NCI-H2107 treated with DMSO at 0.1 percent for 48 hours (cell line): ENCODE results near the gene TNRC6B.
"Not testable (repeated sequence)": the region's sequence is repeated elsewhere in the genome, so short reads cannot be mapped to it uniquely, and the experiment has no call there.

Experiments
- DNase-seq: peaks from one replicate; lab custom pipeline; 2025; ENCODE audit not compliant: unreplicated experiment; lab: John Stamatoyannopoulos, UW

Gene TNRC6B

DNA sequence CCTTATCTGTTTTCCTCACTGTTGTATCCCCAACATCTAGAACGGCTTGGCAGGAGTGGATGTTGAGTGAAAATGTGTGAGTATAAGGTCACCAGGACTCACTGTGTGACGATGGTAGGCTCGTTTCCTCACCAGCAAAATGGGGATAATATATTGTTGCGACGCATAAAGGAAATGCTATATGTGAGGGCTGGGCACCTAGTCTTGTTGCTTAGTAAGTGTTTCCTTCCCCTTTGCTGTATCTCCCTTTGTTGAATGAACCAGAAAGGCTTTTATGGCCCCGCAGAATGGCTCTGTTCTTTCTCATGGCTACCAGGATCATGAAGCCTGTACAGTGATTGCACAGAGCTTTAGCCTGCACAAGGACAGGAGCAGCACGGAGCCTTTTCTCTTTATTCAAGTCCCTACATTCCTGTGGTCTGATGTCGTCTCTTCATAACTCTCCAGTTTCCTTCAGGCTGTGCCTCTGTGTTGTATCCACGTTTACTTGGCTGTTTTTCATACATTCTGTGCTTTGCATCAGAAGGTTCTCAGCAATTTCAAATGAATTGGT, 5.4 kb downstream of the TNRC6B start:
- DNase-seq = no peak

DNA sequence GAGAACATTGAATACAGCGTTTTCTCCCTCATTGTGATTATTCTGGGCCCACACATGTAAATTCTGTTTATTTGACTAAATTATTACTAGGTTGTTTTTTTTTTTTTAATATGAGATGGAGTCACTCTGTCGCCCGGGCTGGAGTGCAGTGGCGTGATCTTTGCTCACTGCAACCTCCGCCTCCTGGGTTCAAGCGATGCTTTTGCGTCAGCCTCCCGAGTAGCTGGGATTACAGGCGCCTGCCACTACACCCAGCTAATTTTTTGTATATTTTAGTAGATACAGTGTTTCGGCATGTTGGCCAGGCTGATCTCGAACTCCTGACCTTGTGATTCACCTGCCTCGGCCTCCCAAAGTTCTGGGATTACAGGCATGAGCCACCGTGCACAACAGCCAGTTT, 5.9 kb downstream of the TNRC6B start:
- DNase-seq = not testable (repeated sequence)

DNA sequence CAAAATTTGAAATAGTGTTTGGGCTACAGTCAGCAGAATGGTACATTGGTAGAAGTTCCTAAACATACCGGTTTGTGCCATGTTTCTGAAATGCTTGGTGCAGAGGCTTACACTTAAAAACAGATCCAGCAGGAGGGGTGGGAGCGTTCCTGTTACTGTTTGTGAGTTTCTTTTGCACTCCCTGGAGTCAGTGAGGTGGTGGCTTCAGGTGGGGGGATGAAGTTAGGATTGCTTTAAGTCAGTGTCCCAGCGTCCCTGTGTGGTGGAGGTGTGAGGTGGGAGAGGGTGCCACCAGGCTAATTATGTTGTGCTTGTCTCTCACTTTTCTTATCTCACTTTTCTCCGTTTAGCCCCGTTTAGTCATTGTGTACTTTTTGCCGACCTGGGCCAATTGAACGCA, 9.7 kb downstream of the TNRC6B start:
- DNase-seq = no peak

DNA sequence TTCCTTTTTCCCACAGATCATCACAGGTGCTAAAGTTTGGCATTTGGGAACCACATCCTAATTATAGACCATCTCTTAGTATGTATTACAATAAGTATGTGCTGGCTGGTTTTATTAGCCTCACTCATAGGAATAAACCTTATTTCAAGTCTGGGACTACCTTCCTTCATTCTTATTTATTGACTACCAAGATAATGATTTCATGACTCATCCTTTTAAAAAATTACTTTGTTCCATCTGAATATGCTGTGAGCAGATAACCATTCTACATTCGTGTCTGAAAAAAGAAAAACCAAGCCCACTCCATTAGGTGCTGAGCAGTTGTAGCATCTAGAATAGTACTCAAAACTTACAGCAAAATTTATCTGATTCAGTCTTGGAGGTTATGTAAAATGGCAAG, 12.3 kb downstream of the TNRC6B start:
- DNase-seq = no peak

DNA sequence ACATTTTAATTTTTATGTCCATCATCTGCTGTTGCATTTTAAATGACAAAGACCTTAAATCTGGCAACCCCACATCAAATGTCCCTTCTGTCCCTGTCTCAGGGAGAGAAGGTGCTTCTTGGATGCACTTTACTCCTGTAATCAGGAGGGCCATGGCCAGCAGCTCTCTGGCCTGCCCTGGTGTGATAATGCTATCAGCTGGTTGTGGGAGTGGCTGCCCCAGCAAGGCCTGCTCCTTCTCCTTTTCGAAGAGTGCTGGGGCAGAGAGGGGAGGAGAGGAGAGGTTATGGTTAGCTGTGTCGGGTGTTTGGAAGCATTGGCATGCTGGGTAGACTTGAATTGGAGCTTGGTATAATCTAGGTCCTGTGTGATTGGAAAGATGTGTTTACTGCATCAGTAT, 12.8 kb downstream of the TNRC6B start:
- no peak for DNase-seq

DNA sequence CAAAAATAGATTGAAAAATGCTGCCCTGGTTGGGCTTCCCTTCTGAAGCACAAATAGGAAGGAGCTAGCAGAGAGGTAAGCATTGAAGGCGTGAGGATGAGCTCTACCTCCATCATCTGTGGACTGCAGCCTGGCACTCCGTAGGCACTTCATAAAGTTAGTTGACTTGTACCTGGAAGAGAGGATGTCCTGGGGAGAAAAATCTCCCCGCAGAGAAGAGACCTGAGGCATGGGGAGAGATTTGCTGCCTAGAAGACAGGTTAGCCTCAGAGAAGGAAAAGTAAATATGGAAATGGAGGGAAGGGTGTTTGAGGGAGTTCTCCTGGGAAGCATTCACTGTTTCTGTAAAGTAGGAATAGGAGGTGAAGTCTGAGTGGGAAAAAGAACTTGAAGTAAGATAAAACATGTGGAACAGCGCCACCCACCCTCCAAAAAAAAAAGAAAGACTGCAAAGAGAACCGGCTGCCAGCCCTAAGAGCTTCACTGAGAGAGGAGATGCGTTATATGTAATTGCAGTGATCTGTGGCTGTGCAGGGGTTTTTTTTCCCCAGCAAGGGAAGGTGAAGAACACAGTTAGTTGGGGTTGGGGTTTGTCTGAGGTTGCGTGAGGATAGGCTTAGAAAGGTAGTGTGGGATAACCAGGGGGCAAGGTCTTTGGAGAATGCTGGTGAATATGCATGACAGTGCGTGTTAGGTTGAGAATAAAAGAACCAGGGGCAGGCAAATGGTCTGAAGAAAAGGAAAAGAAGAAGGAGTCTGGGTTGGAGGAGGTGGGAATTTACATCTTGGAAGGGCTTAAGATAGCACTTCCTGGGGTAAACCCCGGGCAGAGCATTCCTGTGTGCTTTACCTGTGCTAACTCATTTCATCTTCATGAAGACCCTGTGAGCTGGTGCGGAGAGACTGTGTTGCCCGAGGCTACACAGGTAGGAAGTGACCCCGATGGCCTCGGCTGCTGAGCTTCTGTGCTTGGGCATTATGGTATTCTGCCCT, 16.0 kb downstream of the TNRC6B start:
- peak; percentile 14 for DNase-seq

DNA sequence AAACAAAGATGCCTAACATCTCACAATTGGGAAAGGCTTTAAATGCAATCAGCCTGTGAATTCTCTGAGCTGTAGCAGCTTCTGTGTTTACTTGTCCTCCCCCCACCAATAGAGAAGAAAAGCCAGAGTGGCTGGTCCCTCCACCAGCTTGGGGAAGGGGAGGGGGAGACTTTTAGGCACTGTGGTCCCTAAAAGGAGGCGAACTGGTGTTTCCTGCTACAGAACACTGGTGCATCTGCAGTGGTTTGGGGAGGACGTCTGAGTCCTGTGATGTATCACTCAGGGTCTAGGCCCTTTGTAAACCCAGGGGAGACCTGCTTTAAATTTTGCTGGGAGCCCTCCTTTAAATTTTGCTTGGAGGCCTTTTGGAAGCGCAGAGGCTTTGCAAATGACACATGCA, 16.9 kb downstream of the TNRC6B start:
- DNase-seq = no peak

DNA sequence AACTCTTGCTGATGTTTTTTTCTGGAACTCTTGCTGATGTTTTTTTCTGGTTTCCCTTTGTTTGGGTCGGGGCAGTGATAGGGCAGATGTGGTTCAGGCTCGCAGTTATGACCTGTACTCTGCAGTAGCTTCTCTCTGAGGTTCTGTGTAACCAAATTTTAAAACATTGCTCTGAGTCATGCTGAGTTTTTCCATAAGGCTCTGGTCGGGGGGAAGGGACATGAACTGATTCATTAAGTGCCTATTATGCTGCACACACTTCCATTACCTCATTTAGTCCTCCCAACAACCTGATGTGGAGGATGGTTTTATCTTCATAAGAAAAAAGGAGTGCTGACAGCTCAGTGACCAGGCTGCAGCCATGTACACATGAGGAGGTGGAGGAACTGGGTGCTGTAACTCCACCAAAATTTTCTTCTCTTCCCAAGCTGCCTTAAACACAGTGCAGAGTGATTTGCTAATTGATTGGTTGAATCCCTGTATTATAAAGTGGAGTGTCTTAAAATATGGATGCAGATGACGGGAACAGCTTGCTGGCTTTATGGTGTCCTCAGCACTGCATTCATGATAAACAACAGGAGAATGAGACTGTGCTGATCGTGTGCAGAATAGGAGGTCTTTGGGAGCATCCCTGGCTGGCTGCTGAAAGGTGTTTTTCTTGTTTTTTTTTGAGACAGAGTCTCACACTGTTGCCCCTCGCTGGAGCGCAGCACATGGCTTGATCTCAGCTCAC, 19.1 kb downstream of the TNRC6B start:
- DNase-seq = no peak

DNA sequence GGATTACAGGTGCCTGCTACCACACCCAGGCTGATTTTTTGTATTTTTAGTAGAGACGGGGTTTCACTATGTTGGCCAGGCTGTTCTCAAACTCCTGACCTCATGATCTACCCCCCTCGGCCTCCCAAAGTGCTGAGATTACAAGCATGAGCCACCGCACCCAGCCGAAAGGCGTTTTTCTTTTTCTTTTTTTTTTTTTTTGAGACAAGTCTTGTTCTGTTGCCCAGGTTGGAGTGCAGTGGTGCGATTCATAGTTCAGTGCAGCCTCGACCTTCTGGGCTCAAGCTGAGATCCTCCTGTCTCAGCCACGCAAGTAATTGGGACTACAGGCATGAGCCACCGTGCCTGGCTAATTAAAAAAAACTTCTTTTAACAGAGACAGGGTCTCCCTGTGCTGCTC, 19.7 kb downstream of the TNRC6B start:
- DNase-seq = not testable (repeated sequence)

DNA sequence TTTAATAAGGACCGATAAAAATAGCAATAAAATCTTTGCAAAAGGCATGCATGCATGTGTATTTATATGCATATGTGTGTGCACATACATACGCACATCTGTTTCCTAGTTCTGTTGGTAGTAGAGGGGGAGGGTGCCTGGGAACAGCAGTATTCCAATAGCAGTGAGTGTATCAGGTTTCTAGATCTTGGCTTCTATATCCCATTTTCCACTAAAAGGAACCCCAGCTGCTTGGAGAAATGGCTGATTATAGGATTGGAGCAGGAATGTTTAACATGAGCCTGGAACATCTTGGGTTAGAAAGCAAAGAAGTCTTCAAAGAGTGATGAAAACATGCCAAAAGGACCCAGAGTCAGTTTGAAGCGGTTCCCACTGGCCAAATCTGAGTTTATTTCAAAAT, 21.0 kb downstream of the TNRC6B start:
- no peak for DNase-seq

DNA sequence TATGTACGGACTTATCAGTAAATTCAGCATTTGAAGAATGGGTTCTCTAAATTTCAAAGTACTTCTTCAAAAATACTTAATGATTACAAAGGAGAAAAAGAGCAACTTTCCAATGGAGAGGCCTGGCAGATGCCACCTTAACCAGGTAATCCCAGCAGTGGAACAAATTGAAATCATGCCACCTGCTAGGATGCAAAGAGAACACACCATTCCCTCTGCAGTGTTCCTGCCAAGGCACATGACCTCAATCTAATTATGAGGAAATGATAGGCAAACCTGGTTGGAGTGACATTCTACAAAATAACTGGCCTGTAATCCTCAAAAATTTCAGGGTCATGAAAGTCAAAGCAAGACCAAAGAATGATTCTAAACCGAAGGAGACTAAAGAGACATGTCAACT, 21.5 kb downstream of the TNRC6B start:
- DNase-seq = no peak

DNA sequence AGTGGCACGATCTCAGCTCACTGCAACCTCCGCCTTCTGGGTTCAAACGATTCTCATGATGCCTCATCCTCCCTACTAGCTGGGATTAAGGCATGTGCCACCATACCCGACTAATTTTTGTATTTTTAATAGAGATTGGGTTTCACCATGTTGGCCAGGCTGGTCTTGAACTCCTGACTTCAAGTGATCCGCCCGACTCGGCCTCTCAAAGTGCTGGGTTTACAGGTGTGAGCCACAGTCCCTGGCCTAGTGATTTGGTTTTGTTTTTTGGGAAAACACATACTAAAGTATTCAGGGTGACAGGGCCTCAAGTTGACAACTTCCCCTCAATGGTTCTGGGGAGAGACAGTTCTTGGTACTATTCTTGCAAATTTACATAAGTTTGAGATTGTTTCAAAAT, 22.1 kb downstream of the TNRC6B start:
- DNase-seq = no peak

DNA sequence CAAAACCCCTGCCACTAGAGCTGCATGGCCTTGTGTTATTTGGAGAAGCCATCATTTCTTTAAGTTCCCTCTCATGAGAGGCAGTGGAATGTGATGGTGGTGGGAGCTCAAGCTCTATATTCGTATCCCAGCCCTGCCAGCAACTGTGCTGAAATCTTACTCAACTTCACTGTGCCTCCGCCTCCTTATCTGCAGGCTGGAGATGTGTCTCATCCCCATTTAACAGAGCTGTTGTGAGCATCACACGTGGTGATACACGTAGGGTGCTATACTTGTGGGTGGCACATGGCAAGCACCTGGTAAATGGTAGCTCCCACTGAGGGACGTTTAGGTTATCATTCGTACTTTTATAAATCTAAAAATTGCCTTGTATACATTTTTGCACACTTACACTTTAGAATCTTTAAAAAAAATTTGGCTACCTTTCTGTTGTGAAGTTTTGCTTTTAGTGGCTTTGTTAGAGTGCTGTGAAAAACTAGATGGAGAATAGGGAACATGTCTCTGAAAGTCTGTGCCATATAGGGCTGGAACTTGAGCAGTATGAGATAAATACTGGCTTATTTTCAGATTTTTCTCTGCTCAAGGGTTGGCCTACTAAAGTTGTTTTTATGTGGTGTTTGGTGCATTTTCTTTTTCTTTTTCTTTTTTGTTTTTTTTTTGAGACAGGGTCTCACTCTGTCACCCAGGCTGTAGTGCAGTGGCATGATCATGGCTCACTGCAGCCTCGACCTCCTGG, 23.2 kb downstream of the TNRC6B start:
- no peak for DNase-seq

DNA sequence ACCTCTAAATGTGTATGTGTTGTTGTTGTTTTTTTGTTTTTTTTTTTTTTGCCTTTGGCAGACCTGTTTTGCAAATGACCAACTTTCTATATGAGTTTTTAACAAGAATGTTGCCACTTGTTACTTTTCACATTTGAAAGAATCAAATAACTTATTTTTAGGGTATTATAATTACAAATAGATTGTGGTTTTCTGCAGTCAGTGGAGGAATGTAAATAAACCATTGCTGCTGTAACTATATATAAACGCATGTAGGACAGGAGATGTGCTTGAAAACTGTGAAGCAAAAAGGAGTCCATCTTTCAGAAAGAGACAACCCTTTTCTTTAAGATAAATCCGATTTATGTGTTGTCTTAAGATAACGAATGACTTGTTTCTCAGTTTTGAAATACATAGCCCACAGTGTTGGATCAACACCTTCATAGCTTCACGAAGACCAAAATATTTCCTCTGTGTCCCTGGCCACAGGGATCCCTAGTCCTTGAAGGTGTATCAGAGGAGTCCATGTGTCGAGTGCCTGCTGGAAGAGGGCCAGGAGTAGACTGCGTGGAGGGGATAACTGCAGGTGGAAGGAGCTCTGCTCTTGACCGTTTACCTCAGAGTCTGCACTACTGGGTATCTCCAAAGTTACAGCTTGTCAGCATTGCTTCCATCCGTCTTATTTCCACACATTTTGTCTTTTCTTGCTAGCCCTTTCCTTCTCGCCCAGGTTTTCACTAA, 24.7 kb downstream of the TNRC6B start:
- DNase-seq = peak; percentile 9

DNA sequence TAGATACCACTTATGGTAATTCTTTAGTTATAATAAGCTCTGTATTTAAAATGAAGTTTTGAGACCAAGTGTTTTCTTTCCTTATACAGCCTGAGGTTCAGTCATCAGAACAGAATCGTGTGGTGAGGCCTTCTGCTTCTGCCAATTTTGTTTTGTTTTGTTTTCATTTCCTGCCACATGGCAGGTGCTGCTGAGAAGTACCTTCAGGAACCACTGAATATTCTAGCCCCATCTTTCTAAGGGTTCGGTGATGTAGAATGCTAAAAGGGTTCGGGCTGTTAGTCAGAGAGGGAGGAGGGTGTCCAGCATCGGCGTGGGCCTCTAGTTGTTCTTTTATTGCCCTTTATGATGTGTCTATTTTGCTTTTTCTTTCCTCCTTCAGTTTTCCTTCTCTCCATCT, 25.8 kb downstream of the TNRC6B start:
- peak; percentile 66 for DNase-seq

DNA sequence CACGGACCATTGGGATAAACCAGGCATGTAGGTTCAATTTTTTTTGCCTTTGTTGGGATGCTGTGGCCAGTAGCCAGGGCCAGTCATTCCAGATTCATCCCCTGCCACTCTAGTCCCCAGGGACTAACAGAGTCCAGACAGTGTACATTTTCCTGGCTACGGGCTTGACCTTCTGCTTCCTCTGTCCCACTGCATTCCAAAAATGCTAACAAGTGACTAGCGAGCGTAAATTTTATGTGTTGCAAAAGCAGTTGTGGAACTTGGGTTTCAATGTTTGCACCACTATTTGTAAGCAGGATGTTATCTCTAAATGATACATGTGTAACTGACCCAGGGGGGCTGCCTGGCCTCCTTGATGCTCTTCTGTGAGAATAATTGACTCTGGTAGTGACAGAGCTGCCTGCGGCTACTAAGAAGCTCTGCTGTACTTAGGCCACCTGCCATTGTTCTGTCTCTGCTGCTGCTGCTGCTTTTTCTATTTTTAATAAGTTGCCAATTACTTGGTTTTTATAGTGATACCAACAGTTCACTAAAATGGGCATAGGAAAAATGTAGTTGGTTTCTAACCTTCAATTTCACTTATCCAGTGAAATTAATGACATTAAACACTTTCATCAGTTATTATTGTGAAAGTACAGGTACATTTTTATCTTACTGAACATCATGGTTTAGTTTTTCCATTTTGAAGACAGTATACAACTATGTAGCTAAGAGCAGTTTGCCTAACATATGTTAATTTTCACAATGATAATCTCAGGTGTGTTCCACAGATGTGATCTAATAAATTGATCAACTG, 26.8 kb downstream of the TNRC6B start:
- DNase-seq = no peak

DNA sequence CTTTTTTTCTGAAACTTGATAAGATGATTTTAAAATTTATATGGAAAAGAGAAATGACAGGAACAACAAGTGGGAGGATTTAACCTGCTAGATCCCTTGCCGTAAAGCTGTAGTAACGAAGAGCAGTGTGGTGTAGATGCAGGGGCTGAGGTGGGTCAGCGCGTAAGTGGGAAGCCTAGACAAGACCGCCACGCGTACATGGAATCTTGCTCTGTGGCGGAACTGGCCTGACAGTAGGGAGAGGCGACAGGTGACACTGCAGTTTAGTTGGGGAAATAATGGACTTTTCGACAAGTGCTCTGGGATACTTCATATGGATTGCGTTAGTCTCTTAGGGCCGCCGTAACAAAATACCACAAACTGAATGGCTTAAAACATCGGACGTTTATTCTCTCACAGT, 28.8 kb downstream of the TNRC6B start:
- DNase-seq = no peak

DNA sequence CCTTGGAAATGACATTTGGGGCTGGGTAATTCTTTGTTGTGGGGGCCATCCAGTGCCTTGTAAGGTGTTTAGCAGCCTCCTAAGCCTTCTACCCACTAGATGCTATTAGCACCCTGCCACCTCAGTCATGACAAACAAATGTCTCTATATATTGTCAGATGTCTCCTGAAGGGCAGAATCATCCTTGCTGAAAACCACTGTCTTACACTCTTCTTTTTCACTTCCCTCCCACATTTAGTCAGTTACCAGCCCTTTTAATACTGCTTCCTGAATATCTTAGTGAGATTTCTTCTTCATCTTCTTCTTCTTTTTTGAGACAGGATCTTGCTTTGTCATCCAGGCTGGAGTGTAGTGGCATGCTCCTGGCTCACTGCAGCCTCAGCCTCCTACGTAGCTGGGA, 33.1 kb downstream of the TNRC6B start:
- no peak for DNase-seq

DNA sequence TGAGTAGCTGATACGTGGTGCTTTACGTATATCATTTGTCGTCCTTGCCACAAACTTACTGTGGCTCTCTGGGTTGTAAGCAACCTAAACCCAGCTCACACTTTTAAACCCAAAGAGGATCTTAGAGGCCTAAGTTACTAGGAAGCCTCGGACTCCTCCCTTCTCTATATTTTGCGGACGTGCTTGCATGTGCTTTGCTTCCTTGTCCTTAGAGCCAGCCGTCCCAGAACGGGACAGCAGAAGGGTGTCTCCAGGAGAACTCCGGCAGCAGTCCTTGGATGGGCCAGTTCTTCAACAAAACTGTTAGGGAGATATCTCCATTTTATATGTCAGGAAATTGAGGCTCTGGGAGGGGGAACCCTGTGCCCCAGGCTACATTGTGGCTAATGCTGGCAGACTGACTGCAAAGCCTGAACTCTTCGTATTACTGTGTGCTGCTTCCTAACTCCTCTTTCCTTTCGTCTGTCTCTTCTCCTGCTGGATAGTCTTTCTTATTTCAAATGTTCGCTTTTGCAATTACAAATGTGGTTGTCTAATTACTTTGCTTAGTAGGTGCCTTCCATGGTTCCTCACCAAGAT, 33.8 kb downstream of the TNRC6B start:
- no peak for DNase-seq
